GM12892 (cell line): ENCODE measurements around the gene UBE2O.

ENCODE experiments used
- POLR2A ChIP-seq: IDR thresholded peaks from 2 replicates; pipeline ENCODE4 v1.6.1; 2011; ENCODE audit warnings: low read depth, low read length, control low read depth
- POLR2AphosphoS5 ChIP-seq: IDR thresholded peaks from 2 replicates; pipeline ENCODE4 v1.6.1; 2011; ENCODE audit warnings: low read depth, low read length, control low read depth

- no peak for TF ChIP-seq POLR2AphosphoS5
- no peak for TF ChIP-seq POLR2A
These were observed 82.5 kb downstream of the UBE2O start for GRCh38 chr17:76370261-76370993.
